ENCODE data around the gene GID8.

The GID8 gene

GRCh38 chr20:62965363-62965771, 27.4 kb downstream of the GID8 start:
- Histone ChIP-seq H3K36me3 (ENCODE audit: low read length) (no peaks in the 10 kb centered on the region), H3K9me3 (ENCODE audit: insufficient read depth, low read length) (no peaks in the 10 kb centered on the region), H3F3A (ENCODE audit: insufficient read depth) (no peaks in the 10 kb centered on the region), H3K4me2 (ENCODE audit: low read depth, low read length, poor library complexity, severe bottlenecking) (no peak overlapping the region), H3K4me3 (ENCODE audit: insufficient read depth, low read length, poor library complexity, severe bottlenecking) (no peak overlapping the region), H3K27me3 (ENCODE audit: low read length) (no peaks in the 10 kb centered on the region), H3K9ac (ENCODE audit: low read length) (no peak overlapping the region), H3K9me2 (replicated peaks; ENCODE audit: insufficient read depth, low read length) (no peaks in the 10 kb centered on the region), H3K27ac (ENCODE audit: low read depth, low read length) (no peak overlapping the region), H3K79me2 (ENCODE audit: insufficient read depth, low read length) (no peaks in the 10 kb centered on the region), H4K20me1 (ENCODE audit: low read depth, low read length) (no peaks in the 10 kb centered on the region), H2AFZ (ENCODE audit: low read depth, low read length, severe bottlenecking) (no peak overlapping the region)
- TF ChIP-seq CTCF (IDR thresholded peaks at IDR 0.05; ENCODE audit: insufficient read depth, low read length, poor library complexity, severe bottlenecking) (no peak), EZH2phosphoT487 (conservative IDR thresholded peaks at IDR 0.05; ENCODE audit: low read length) (no peak)

GRCh38 chr20:62966212-62967148, 28.5 kb downstream of the GID8 start:
- no peak overlapping the region for H3K27ac ChIP-seq (ENCODE audit: low read depth, low read length)
- H2AFZ ChIP-seq (ENCODE audit: low read depth, low read length, severe bottlenecking) = no peak overlapping the region
- no peak overlapping the region for H3K4me2 ChIP-seq (ENCODE audit: low read depth, low read length, poor library complexity, severe bottlenecking)
- no peak overlapping the region for H3K4me3 ChIP-seq (ENCODE audit: insufficient read depth, low read length, poor library complexity, severe bottlenecking)
- H3K9ac ChIP-seq (ENCODE audit: low read length) = no peak overlapping the region
- no peaks in the 10 kb centered on the region for H3K9me3 ChIP-seq (ENCODE audit: insufficient read depth, low read length)
- no peaks in the 10 kb centered on the region for H3K9me2 ChIP-seq (replicated peaks; ENCODE audit: insufficient read depth, low read length)
- H3F3A ChIP-seq (ENCODE audit: insufficient read depth) = no peaks in the 10 kb centered on the region
- no peaks in the 10 kb centered on the region for H3K79me2 ChIP-seq (ENCODE audit: insufficient read depth, low read length)
- no peaks in the 10 kb centered on the region for H4K20me1 ChIP-seq (ENCODE audit: low read depth, low read length)
- no peaks in the 10 kb centered on the region for H3K36me3 ChIP-seq (ENCODE audit: low read length)
- TF ChIP-seq CTCF (IDR thresholded peaks at IDR 0.05; ENCODE audit: insufficient read depth, low read length, poor library complexity, severe bottlenecking) = no peak
- no peak for TF ChIP-seq EZH2phosphoT487 (conservative IDR thresholded peaks at IDR 0.05; ENCODE audit: low read length)
- no peaks in the 10 kb centered on the region for H3K27me3 ChIP-seq (ENCODE audit: low read length)

- Histone ChIP-seq H3K79me2 (ENCODE audit: insufficient read depth, low read length) (no peaks in the 10 kb centered on the region), H3K36me3 (ENCODE audit: low read length) (no peaks in the 10 kb centered on the region), H3K4me2 (ENCODE audit: low read depth, low read length, poor library complexity, severe bottlenecking) (no peak overlapping the region), H3K9ac (ENCODE audit: low read length) (no peak overlapping the region), H2AFZ (ENCODE audit: low read depth, low read length, severe bottlenecking) (no peak overlapping the region), H3K4me3 (ENCODE audit: insufficient read depth, low read length, poor library complexity, severe bottlenecking) (no peak overlapping the region), H3K9me3 (ENCODE audit: insufficient read depth, low read length) (no peaks in the 10 kb centered on the region), H3K27ac (ENCODE audit: low read depth, low read length) (no peak overlapping the region), H3F3A (ENCODE audit: insufficient read depth) (no peaks in the 10 kb centered on the region), H4K20me1 (ENCODE audit: low read depth, low read length) (no peaks in the 10 kb centered on the region), H3K9me2 (replicated peaks; ENCODE audit: insufficient read depth, low read length) (no peaks in the 10 kb centered on the region), H3K27me3 (ENCODE audit: low read length) (no peaks in the 10 kb centered on the region)
- no peak for TF ChIP-seq EZH2phosphoT487 (conservative IDR thresholded peaks at IDR 0.05; ENCODE audit: low read length)
- TF ChIP-seq CTCF (IDR thresholded peaks at IDR 0.05; ENCODE audit: insufficient read depth, low read length, poor library complexity, severe bottlenecking) = no peak
These were observed 29.2 kb downstream of the GID8 start for GRCh38 chr20:62967149-62967501.

All from SU-DHL-6 (cell line).